Activated naive CD4-positive, alpha-beta T cell treated with anti-CD3 and anti-CD28 coated beads, Interleukin-2, amount 50 U/mL, for 72 hours (primary cell): ENCODE results near the gene DTNB. TPM values are rescaled to one million over a fixed set of nuclear protein-coding genes. Genes with fewer than 3 reads are reported as not detected.
"Not testable (repeated sequence)": the region's sequence is repeated elsewhere in the genome, so short reads cannot be mapped to it uniquely, and the experiment has no call there.

Source experiments
- ATAC-seq, 2 donors: fragments of 150-1000 bp; cut with Tn5 transposase; 2 replicates each; pipeline ENCODE4 v1.10.0; 2021; ENCODE audit warnings: mild to moderate bottlenecking in 2 of 2, moderate library complexity in 2 of 2
- DNase-seq, 2 donors: peaks; one replicate each; pipeline ENCODE4 v3.0.0; 2021 to 2022; ENCODE audit warnings: low spot score in 2 of 2
- H3K27ac Mint-ChIP-seq, 2 donors: one replicate each; pipeline ENCODE4 v1.8.0; 2022; ENCODE audit warnings: mild to moderate bottlenecking in 2 of 2, mixed read lengths in 2 of 2
- H3K36me3 Mint-ChIP-seq, 2 donors: one replicate each; pipeline ENCODE4 v1.8.0; 2022; ENCODE audit warnings: mixed read lengths in 2 of 2
- H3K9me3 Mint-ChIP-seq, 2 donors: one replicate each; pipeline ENCODE4 v1.8.0; 2022; ENCODE audit warnings: mixed read lengths in 2 of 2
- total RNA-seq, 2 donors: library from RNA; stranded (reverse); gene quantifications; one replicate each; pipeline ENCODE4 v1.2.3, GENCODE V29; 2022

DTNB gene
- 10 to 100 TPM; 17.1 to 20.0 TPM for total RNA-seq

- peak; percentile 78 to 85 for DNase-seq
- Mint-ChIP-seq H3K36me3 (no peaks in the 10 kb centered on the region), H3K9me3 (no peaks in the 10 kb centered on the region), H3K27ac (no peak within 1 kb of the TSS)
- peak; percentile 77 to 78 for ATAC-seq
Measured at GRCh38 chr2:25673300-25674076, at the start of gene DTNB. TSS of gene DTNB (minus strand) at chr2:25673577. CDS start at chr2:25652660, 20,917 bp downstream.

GRCh38 chr2:25722224-25722623, 48.8 kb upstream of the DTNB start:
- DNase-seq (no peak), ATAC-seq (peak in 1 of 2 donors; percentile 62)
- Mint-ChIP-seq H3K9me3 (no peaks in the 10 kb centered on the region), H3K36me3 (no peaks in the 10 kb centered on the region), H3K27ac (peak overlapping the region in 1 of 2 donors; percentile 81)

- DNase-seq (no peak), ATAC-seq (no peak)
- Mint-ChIP-seq H3K27ac (no peak overlapping the region), H3K36me3 (no peaks in the 10 kb centered on the region), H3K9me3 (no peaks in the 10 kb centered on the region)
Measured at GRCh38 chr2:25720575-25720974, 47.2 kb upstream of the DTNB start.

GRCh38 chr2:25714740-25715139, 41.4 kb upstream of the DTNB start:
- DNase-seq = no peak
- H3K27ac Mint-ChIP-seq = no peak overlapping the region
- H3K9me3 Mint-ChIP-seq = no peaks in the 10 kb centered on the region
- ATAC-seq = no peak
- no peaks in the 10 kb centered on the region for H3K36me3 Mint-ChIP-seq

GRCh38 chr2:25712455-25712854, 39.1 kb upstream of the DTNB start:
- no peaks in the 10 kb centered on the region for H3K36me3 Mint-ChIP-seq
- no peak for ATAC-seq
- H3K27ac Mint-ChIP-seq = no peak overlapping the region
- DNase-seq = no peak
- no peaks in the 10 kb centered on the region for H3K9me3 Mint-ChIP-seq

GRCh38 chr2:25711675-25712354, 38.4 kb upstream of the DTNB start:
- H3K9me3 Mint-ChIP-seq = no peaks in the 10 kb centered on the region
- H3K27ac Mint-ChIP-seq = no peak overlapping the region
- no peaks in the 10 kb centered on the region for H3K36me3 Mint-ChIP-seq
- no peak for ATAC-seq
- DNase-seq = no peak

- Mint-ChIP-seq H3K9me3 (no peaks in the 10 kb centered on the region), H3K36me3 (no peaks in the 10 kb centered on the region), H3K27ac (no peak overlapping the region)
- DNase-seq (no peak), ATAC-seq (peak in 1 of 2 donors; percentile 90)
Measured at GRCh38 chr2:25710750-25711149, 37.4 kb upstream of the DTNB start.

GRCh38 chr2:25709349-25709748, 36.0 kb upstream of the DTNB start:
- ATAC-seq = no peak

GRCh38 chr2:25707927-25708590, 34.7 kb upstream of the DTNB start:
- peak in 1 of 2 donors; percentile 14 for ATAC-seq
- DNase-seq = no peak
- H3K27ac Mint-ChIP-seq = no peak overlapping the region
- no peaks in the 10 kb centered on the region for H3K9me3 Mint-ChIP-seq
- H3K36me3 Mint-ChIP-seq = no peaks in the 10 kb centered on the region

More at GRCh38 chr2:25709349-25709748, 36.0 kb upstream of the DTNB start:
- no peaks in the 10 kb centered on the region for H3K36me3 Mint-ChIP-seq
- H3K9me3 Mint-ChIP-seq = no peaks in the 10 kb centered on the region
- DNase-seq = no peak
- no peak overlapping the region for H3K27ac Mint-ChIP-seq

- DNase-seq, H3K9me3 Mint-ChIP-seq, H3K36me3 Mint-ChIP-seq, ATAC-seq, H3K27ac Mint-ChIP-seq: not testable (repeated sequence)
Measured at GRCh38 chr2:25705575-25705974, 32.2 kb upstream of the DTNB start.

- no peak overlapping the region for H3K27ac Mint-ChIP-seq
- ATAC-seq = no peak
- H3K36me3 Mint-ChIP-seq = no peaks in the 10 kb centered on the region
- H3K9me3 Mint-ChIP-seq = no peaks in the 10 kb centered on the region
- no peak for DNase-seq
Measured at GRCh38 chr2:25701801-25702200, 28.4 kb upstream of the DTNB start.

GRCh38 chr2:25700221-25700660, 26.9 kb upstream of the DTNB start:
- Mint-ChIP-seq H3K27ac (no peak overlapping the region), H3K9me3 (no peaks in the 10 kb centered on the region), H3K36me3 (no peaks in the 10 kb centered on the region)
- DNase-seq (peak in 1 of 2 donors; percentile 26), ATAC-seq (no peak)

- no peak overlapping the region for H3K27ac Mint-ChIP-seq
- no peak for ATAC-seq
- H3K36me3 Mint-ChIP-seq = no peaks in the 10 kb centered on the region
- no peaks in the 10 kb centered on the region for H3K9me3 Mint-ChIP-seq
- DNase-seq = no peak
Measured at GRCh38 chr2:25699216-25699615, 25.8 kb upstream of the DTNB start.

GRCh38 chr2:25698752-25699151, 25.4 kb upstream of the DTNB start:
- ATAC-seq (peak; percentile 28 to 71), DNase-seq (no peak)
- no peak overlapping the region for H3K27ac Mint-ChIP-seq
- no peaks in the 10 kb centered on the region for H3K36me3 Mint-ChIP-seq
- H3K9me3 Mint-ChIP-seq = no peaks in the 10 kb centered on the region

- ATAC-seq = no peak
- no peaks in the 10 kb centered on the region for H3K9me3 Mint-ChIP-seq
- no peaks in the 10 kb centered on the region for H3K36me3 Mint-ChIP-seq
- H3K27ac Mint-ChIP-seq = no peak overlapping the region
- DNase-seq = no peak
Measured at GRCh38 chr2:25697559-25698341, 24.4 kb upstream of the DTNB start.

- Mint-ChIP-seq H3K36me3 (no peaks in the 10 kb centered on the region), H3K9me3 (no peaks in the 10 kb centered on the region)
- no peak for ATAC-seq
Measured at GRCh38 chr2:25692737-25693445, 19.5 kb upstream of the DTNB start.

More at GRCh38 chr2:25692737-25693445, 19.5 kb upstream of the DTNB start:
- H3K27ac Mint-ChIP-seq = no peak overlapping the region
- DNase-seq = no peak
